ENCODE measurements around the gene MYO1E.

- TF ChIP-seq POLR2AphosphoS5 (IDR thresholded peaks at IDR 0.05; ENCODE audit: borderline replicate concordance, low read depth, low read length) (no peak), EZH2 (IDR thresholded peaks at IDR 0.05) (no peak)
Observed at GRCh38 chr15:59262316-59262715, 110.4 kb downstream of the MYO1E start.
